Brain pericyte (primary cell): ENCODE measurements around the gene CDK8.
"Not testable (repeated sequence)": the region's sequence is repeated elsewhere in the genome, so short reads cannot be mapped to it uniquely, and the experiment has no call there.

Experiments used
- DNase-seq: peaks from one replicate; pipeline ENCODE4 v3.0.0-alpha.2; 2012; ENCODE audit warnings: low read depth, low spot score

CDK8 gene

DNA sequence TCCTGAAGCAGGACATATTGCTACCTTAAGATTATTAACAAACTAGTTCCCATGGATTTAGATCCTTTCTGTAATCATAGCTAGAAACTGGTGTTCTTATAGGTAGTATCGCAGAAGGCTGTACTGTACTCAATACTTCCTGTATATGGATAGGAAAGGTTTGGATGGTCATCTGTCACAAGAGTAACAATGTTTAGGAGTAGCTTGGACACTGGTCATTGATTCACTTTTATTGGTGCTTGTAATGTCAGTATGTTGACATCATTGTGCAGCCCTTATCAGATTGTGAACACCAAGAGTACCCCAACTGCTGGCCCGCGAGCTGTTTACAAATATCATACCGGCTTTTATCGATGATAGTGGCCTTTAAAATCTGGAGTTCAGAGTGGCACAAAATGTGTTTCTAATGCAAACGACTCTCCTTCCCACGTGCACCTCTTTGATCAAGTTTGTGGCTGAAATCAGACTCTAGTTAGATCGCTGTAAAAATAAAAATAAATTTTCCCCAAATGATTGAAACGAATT, 605 bp upstream of the CDK8 start:
- no peak for DNase-seq

DNA sequence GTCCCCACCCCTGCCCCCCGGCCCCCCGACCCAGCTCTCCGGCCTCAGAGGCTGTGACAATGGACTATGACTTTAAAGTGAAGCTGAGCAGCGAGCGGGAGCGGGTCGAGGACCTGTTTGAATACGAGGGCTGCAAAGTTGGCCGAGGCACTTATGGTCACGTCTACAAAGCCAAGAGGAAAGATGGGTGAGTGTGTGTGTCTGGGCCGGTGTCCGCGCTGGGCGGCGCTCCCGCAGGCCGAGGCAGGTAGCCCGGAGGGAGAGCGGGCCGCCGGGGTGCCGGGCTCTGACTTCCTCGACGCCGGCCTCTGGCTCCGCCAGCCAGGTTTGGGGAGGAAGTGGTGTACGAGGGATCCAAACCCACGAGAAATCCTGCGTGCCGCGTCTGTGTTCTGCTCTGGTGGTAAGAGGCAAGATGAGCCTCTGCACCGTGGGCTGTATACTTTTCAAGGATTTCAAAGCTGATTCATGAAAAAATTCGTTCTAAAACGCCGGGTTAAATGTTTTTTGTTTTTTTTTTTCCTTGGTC, 718 bp downstream of the CDK8 start:
- DNase-seq: no peak

DNA sequence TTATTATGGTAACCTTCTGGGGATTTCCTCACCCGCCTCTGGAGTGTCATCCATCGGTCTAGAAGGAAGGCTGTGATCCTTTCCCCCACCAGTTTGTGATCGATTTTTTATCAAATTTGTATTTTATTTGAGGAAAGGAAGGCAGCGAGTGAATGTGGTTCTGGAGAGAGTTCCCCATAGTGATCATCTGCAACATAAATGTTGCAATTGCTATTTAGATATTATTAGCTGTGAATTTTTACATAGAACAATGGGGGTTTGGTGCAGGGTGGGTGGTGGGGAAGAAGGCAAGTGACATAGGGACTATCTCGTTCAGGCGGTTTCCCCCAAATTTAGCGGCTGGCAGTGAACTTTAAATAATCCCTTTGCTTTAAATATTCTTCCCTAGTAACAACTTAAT, 1.2 kb downstream of the CDK8 start:
- DNase-seq: no peak

DNA sequence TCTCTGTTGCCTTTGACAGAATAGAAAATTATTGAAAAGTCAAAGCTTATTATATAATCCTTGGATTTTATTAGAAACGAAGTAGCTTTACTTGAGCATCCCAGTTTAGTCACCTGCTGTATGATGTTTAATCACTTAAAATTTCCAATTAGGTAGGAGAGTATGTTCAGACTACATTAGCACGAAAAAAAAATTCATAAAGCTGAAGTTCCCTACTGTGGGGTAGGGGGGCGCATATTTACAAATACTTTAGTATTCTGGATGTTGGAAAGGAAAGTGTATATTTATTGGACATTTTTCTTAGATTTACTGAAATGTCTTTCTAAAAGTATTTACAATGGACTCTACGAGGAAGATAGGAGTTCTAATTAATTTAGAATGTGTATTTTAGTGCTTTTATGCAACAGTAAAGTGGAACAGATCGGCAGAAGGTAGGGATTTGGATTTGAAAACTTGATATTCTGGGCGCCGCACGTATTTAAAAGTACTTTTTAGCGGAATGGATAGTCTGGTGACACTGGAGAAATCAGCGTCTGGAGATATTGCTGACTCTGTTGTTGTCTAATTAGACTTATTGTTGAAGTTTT, 1.9 kb downstream of the CDK8 start:
- DNase-seq: no peak

DNA sequence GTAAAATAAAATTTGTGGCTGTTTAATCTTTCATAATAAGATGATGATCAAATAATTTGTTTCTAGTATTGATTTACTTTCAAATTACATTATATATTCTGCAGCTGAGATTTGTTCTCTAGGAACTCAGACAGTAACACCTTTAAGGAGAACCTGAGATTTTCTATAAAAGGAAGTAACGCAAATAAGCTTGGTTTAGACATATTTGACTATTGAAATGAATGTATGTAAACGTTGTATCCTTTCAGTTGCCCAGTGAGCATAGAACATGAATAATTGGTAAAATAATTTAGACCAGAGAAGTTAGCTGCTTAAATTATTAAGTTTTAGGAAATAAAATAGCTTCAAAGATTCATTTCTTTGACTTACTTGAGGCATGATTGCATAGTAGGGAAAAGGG, 3.1 kb downstream of the CDK8 start:
- no peak for DNase-seq

DNA sequence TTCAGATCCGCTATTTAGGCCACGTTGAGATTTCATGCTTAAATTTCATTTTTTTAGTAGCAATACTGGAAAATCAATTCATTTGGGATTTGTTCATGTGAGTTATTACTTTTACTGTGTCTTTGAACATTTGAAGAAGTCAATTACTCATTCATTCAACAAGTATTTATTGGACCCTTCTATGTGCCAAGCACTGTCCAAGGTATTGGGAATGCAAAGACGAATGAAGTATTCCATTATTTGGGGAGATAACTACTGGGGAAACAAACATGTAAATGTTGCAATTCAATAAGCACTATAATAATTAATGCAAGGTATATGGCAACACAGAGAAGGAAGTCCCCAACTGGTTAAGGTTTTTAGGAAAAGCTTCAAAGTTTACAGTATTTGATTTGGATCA, 5.7 kb downstream of the CDK8 start:
- no peak for DNase-seq

DNA sequence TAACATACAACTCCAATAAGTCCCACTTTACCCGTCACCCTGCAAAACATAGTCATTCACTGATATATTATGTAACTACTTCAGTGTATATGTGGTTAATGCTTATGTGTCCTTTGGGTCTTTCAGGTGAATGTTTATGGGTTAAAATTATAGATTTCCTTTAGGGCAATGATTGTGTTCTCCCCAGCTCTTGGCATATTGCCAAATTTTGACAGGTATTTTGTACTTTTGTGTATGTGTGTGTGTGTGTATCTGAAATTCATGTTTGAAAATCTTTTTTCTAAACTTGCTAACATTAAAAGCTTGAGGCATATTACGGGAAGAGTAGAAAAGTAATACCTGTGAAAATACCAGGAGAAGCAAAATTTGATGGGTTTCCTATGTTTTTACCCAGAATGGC, 8.2 kb downstream of the CDK8 start:
- DNase-seq: no peak

DNA sequence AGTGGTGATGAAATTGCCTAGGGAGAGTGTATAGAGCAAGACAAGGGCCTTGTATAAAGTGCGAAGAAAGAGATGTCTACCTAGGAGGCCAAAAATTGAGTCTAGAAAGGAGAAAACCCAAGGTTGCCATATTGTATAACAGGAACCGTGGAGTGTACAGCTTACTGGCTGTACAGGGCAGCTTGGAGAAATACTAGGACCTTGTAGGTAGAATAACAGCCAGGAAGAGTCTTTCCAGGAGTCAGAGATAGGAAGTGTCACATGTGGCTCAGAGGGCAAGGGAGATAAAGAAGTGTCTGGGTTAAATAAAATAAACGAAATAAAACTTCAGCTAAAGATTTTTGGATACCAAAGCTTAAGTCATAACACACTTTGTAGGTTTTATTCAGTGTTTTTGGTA, 12.4 kb downstream of the CDK8 start:
- no peak for DNase-seq

DNA sequence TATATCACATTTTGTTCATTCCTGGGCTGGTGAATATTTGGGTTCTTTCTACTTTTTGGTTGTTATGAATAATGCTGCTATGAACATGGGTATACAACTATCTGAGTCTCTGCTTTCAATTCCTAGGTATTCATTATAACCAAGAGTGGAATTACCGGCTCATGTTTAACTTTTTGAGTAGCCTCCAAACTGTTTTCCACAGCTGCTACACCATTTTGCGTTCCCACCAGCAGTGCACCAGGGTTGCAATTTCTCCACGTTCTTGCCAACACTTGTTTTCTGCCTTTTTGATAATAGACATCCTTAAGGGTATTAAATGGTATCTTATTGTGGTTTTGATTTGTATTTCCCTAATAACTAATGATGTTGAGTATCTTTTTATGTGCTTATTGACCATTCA, 16.8 kb downstream of the CDK8 start:
- DNase-seq: no peak

DNA sequence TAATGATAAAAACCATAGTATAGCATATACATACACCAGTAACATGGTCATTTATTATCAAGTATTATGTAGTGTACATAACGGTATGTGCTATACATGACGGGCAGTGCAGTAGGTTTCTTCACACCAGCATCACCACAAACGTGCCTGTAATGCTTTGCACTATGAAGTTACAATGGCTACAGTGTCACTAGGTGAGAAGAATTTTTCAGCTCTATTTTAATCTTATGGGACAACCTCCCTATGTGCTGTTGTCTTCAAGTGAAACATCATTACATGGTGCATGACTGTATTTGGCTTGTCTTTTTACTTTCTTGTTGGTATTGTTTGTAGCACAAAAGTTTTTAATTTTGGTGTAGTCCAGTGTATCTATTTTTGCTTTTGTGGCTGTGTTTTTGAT, 18.7 kb downstream of the CDK8 start:
- no peak for DNase-seq

DNA sequence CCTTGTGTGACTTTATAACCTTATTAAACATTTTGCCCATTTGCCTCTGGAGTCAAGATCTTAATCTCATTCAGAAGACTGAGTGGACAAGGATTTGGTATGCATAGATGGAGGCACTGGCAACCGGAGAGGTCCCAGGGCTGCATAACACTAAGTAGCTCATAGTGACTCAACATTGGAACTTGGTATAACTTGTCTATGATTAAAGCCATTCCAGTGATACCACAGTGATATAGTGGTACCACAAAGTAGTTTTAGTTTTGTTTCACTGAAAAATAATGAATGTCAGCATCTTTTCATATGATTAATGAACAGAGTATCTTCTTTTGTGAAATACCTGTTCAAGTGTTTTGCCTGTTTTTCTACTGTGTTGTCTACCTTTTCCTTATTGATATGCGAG, 26.4 kb downstream of the CDK8 start:
- no peak for DNase-seq

DNA sequence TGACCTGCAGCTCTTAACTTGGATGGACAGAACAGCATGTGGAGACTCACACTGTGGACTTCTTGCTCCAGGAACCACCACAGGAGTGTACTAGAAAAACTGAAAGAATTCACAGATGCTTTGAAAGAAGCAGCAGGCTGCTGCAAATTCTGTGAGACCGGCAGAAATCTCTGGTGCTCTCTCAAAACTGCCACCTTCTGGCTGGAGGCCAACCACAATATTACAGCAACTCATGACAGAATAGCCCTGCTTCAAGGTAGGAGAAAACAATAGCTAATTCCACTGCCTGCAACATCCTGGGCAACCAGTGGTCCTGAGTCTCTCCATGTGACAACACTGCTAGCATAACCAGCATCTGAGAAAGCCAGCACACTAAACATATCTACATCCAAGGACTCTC, 26.9 kb downstream of the CDK8 start:
- no peak for DNase-seq

DNA sequence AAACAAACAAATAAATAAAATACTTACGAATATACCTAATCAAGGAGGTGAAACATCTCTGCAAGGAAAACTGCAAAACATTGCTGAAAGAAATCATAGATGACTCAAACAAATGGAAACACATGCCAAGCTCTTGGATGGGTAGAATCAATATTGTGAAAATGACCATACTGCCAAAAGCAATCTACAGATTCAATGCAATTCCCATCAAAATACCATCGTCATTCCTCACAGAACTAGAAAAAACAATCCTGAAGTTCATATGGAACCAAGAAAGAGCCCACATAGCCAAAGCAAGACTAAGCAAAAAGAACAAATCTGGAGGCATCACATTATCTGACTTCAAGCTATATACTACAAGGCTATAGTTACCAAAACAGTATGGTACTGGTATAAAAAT, 32.0 kb downstream of the CDK8 start:
- DNase-seq: not testable (repeated sequence)

DNA sequence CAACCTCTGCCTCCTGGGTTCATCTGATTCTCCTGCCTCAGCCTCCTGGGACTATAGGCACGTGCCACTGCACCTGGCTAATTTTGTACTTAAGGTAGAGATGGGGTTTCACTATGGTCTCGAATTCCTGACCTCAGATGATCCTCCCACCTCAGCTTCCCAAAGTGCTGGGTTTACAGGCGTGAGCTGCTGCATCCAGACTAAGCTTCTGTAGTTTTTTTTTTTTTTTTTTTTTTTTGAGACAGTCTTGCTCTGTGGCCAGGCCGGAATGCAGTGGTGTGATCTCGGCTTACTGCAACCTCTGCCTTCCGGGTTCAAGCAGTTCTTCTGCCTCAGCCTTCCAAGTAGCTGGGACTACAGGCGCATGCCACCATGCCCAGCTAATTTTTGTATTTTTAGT, 34.9 kb downstream of the CDK8 start:
- DNase-seq: not testable (repeated sequence)

DNA sequence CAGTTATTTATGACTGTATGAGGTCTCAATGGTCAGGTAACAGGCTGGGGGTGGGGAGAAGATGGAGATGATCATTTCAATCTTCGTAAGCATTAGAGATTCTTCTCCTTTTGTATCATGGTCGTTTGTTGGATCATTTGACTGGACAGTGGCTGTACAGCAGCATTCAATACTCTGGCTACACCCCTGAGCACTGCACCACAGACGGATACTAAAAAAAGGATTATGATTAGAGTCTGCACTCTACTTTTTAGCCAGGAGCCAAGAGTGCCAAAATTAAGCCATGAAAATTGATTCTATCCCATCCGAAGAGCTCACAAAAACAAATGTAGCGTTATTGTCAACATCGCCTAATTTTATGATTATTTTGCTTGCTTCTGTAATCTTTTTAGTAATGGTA, 41.9 kb downstream of the CDK8 start:
- DNase-seq: no peak

DNA sequence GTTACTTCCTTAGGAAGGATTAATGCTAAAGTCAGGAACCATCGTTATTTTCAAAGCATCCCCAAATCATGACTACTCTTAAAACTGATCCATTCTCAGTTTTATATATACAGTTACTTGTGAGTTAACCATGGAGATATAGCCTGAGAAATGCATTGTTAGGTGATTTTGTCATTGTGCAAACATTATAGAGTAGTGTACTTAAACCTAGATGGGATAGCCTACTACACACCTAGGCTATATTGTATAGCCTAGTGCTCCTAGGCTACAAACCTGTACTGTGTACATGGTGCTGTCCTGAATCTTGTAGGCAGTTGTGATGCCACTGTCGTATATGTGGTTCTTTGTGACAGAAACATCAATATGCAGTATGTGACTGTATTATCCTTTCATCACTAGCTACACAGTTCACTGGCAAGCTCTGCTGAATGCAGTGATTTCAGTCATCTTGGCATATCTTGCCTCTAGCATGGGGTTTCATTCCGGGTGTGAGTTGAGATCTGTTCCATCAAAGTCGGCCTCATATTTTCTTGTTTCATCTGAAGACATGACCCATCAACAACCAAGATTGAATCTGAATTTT, 45.3 kb downstream of the CDK8 start:
- DNase-seq: no peak

DNA sequence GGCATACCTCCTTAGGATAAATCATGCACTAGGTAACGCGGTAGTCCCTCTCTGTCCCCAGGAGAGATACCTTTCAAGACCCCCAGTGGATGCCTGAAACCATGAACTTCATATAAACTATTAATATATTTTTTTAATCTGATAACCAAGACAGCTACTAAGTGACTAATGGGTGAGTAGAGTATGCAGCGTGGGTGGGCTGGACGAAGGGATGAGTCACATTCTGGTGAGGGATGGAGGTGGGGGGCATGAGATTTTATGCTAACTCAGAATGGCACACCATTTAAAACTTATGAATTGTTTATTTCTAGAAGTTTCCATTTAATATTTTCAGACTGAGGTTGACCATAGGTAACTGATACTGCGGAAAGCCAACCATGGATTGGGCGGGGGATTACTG, 46.2 kb downstream of the CDK8 start:
- DNase-seq: no peak

DNA sequence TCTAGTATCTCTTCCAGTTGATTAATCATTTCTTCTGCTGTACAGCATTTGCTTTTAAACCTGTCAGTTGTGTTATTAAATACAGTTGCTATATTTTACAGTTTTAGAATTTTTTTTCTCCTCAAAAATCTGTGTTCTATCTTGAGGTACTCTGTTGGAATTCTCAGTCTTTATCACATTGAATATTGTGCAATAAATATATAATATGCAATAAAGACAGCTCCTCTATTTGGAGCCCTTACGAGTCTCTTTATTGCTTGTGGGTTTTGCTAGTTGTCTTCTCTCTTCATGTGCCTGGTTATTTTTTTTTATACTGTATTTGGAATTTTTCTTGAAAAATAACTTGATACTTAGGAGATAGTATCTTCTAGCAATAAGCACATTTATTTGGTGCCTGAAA, 51.7 kb downstream of the CDK8 start:
- DNase-seq: no peak

DNA sequence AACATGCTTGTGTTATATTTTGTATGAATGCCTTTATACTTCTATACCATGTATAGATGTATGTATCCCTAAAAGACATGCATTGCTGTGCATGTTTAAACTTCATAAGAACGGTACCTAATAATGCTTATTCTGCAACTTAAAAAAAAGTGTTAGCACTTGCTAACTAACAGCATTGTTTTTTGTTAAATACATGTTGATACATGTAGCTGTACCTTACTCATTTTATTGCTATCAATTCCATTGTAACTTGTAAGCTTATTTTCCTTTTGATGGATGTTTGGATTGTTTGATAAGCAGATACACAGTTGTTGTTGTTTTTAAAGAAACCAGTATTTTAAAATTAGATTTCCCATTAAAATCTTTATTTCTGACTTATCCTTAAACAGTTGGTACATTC, 53.8 kb downstream of the CDK8 start:
- no peak for DNase-seq

DNA sequence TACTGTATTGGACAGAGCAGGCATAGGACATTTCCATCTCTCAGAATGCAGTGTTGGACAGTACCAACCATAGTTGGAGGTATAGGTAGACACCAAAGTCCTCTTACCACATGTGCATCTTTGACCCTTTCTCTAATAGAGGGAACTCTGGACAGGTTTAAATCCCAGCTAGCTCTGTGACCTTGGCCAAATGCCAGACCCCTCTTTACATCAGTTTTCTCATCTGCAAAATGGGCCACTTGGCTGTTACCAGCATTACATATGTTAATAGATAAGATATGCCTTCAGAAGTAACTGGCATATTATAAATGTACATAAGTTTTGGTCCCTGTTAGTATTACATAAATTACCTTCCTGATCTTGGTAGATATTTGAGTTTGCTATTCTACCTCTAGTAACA, 54.3 kb downstream of the CDK8 start:
- no peak for DNase-seq

DNA sequence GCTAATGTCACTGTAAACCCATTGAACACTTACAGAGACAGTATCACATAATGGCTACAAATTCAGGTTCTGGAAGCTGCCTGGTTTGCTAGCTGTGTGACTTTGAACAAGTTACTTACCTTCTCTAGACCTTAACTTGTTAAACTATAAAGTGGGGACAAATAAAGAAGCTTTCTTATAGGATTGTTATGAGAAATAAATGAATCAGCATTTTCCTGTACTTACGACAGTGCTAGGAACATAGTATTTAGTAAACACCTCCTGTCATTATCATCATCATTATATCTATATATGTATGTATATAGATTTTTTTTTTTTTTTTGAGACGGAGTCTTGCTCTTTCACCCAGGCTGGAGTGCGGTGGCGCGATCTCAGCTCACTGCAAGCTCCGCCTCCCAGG, 54.9 kb downstream of the CDK8 start:
- no peak for DNase-seq

DNA sequence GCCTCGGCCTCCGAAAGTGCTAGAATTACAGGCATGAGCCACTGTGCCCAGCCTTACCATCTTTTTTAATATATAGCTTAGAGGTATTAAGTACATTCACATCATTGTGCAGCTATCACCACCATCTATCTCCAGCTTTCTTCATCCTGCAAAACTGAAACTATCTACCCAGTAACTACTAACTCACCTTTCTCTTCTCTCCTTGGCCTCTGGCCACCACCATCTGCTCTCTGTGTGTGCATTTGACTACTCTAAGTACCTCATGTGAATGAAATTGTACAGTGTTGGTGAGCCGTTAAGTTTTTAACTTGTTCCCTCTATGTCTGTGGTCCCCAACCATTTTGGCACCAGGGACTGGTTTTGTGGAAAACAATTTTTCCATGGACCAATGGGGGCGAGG, 56.1 kb downstream of the CDK8 start:
- no peak for DNase-seq

DNA sequence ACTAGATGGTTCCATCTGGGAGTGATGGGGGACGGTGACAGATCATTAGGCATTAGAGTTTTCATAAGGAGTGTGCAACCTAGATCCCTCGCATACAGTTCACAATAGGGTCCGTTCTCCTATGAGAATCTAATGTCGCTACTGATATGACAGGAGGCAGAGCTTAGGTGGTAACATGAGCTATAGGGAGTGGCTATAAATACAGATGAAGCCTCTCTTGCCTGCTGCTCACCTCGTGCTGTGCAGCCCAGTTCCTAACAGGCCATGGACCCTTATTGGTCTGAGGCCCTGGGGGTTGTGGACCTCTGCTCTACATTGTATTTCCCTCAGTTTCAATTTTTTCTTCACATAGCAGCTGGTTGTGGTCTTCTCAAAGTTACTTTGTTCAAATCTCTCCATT, 56.5 kb downstream of the CDK8 start:
- DNase-seq: no peak

DNA sequence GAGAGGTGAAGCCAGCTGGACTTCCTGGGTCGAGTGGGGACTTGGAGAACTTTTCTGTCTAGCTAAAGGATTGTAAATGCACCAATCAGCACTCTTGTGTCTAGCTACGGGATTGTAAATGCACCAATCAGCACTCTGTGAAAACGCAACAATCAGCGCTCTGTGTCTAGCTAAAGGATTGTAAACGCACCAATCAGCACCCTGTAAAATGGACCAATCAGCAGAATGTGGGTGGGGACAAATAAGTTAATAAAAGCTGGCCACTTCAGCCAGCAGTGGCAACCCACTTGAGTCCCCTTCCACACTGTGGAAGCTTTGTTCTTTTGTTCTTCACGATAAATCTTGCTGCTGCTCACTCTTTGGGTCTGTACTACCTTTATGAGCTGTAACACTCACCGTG, 58.1 kb downstream of the CDK8 start:
- DNase-seq: not testable (repeated sequence)
